ENCODE results near the gene F12.
"Not testable (repeated sequence)": the region's sequence is repeated elsewhere in the genome, so short reads cannot be mapped to it uniquely, and the experiment has no call there.

The F12 gene

DNA sequence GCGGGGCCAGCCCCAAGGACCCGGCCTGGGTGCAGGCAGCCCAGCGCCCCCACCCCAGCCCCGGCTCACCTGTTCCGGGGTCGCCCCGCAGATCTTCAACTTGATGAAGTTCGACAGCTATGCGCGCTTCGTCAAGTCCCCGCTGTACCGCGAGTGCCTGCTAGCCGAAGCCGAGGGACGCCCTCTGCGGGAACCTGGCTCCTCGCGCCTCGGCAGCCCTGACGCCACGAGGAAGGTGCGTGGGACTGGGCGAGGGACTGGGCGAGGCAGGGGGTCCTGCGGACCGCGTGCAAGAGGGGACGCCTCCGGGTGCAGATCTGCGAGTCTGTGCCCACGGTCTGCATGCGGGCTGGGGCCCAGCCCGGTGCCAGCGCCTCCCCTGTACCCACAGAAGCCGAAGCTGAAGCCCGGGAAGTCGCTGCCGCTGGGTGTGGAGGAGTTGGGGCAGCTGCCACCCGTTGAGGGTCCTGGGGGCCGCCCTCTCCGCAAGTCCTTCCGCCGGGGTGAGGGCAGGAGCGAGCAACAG lies 42.0 kb downstream of the F12 start:
- DNase-seq: no peak

GRCh38 chr5:177366528-177367322 lies 42.6 kb downstream of the F12 start:
- DNase-seq: no peak

DNA sequence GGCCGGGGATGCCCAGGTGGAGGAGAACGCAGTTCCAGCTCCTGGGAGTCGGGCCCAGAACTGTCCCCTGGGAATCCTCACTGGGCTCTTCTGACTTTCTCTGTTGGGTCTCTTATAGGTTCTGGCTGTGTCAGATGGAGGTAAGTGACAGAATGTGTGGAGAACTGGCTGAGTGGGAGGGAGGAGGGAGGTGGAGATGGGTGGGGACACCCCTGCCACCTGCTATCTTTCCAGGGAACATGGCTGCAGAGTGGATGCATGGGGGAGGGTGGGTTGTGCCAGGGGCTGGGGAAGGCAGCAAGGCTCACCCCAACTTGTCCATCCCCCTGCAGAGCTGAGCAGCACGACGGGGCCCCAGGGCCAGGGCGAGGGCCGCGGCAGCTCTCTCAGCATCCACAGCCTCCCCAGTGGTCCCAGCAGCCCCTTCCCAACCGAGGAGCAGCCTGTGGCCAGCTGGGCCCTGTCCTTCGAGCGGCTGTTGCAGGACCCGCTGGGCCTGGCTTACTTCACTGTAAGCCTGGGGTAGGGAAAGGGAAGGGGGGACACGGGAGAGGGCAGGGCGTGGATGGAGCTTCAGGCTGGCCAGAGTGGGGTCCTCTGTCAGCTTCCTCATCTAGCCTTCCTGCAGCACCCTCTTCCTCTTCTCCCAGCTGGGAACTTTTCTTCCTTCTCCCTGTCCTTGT lies 43.4 kb downstream of the F12 start:
- peak; percentile 33 for DNase-seq

DNA sequence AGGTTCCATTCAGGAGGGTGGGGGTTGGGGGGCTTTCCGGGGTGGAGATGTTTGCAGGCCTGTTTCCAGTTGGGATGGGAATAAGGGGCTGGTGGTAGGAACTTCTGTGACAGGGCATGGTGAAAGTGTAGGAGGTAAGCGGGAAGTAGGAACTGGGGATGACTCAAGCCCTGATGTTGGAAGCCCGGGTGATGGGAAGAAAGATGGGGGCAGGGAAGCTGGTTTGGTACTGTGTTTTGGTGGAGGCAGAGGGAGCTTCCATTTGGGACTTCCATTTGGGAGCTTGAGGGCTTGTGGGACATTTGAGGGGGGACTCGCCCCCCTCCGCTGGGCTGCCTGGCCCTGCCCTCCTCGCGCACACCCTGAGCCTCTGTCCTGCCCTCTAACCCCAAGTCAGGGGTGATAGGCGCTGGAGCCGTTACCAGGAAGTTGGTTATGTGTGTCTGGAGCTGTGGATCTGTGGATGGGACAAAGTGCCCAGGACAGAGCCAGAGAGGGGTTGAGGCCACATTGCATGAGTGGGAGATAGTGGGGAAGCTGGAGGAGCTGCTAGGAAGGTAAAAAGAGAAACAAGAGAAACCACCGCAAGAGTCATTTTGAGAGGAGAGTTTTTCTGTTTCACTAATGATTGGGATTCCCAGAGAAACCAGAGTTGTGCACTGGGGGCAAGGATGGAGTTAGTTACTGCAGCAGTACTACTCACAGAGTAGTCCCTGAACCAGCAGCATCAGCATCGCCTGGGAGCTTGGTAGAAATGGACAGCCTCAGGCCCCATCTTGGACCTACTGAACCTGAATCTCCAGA lies 45.0 kb downstream of the F12 start:
- no peak for DNase-seq

DNA sequence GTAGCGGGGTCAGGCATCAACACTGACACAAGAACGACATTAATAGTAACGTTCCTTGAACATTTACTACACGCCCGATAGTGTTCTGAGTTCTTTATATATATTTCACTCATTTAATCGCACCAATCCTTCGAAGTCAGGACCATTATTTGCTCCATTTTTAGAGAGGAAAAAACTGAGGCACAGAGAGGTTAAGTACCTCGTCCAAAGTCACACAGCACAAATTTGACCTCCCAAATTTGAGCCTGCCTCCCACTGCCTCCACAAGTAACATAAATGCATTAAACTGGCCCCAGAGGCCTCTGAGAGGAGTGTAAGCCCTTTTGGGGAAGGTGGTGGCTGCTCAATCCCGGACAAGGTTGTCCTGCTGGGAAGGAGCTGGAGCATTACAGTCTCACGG lies 45.8 kb downstream of the F12 start:
- no peak for DNase-seq

DNA sequence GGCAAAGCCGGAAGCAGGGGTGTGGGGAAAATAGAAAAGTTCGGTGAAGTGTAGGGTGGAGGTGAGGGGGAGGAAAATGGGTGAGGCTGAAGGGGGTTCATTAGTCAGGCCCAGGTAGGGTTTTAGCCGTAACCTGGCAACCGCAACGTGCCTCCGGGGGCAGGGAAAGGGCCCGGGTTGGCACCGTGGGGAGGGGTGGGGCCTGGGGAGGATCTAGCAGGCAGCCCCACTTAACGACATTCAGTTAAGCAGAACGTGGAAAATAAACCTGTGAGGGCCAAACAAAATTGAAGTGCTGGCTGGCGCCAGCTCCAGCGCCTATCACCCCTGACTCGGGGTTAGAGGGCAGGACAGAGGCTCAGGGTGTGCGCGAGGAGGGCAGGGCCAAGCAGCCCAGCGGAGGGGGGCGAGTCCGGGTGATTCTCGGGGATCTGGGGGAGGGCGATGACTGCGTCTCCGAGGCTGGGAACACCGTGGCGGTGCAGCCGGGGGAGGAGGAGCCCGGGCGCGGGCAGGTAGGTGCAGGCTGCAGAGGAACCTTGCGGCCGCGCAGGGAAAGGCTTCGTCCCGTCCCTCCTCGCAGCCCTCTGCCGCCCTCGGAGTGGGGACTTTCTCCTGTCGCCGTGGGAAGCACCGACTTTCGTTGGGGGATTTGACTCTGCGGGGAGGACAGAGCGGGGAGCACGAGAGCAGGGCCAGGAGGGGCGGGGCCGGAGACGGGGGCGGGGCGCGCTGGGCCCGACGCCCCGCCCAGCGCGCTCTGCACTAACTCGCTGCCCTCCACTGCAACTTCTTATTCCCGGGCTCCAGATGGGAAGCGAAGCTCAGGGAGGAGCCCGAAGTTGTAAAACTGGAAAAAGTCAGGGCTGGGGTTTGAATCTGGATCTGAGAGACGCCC lies 46.5 kb downstream of the F12 start:
- DNase-seq: no peak

DNA sequence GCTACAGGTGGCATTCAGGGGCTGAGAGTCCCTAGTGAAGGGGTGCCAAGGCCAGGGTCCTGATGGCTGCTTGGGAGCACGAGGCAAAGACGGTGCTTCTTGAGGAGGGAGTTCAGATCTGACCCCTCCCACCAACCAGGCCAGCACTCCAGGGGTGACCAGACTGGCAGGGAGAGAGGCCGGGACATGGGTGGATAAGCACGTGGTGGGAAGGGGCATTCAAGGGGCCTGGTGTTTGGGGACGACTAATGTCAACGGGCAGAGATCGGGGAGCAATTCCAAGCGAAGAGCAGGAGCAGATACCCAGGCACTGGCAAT lies 47.1 kb downstream of the F12 start:
- DNase-seq: no peak

- DNase-seq: no peak
These were observed 47.7 kb downstream of the F12 start for GRCh38 chr5:177361418-177362291.

- DNase-seq: not testable (repeated sequence)
These were observed 48.6 kb downstream of the F12 start for GRCh38 chr5:177360740-177361139.

GRCh38 chr5:177359860-177360259 lies 49.5 kb downstream of the F12 start:
- no peak for DNase-seq

DNA sequence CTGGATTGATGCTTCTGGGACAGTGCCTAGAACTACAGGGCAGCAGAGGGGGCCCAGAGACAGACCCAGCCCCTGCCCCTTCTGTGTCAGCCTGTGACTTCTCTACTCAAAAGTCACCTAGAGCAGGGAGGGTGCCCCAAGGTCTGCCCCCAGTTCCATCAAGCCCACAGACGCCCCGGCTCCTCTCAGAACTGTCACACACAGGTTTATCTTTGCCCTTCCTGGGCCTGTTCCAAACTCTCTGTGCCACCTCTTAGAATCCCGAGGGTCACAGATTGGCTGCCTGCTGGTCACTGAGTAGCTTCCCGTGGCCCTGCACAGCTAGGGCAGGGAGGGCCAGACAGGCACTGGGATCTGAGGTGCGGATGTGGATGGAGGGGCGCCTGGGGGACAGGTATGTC lies 49.9 kb downstream of the F12 start:
- DNase-seq: no peak

DNA sequence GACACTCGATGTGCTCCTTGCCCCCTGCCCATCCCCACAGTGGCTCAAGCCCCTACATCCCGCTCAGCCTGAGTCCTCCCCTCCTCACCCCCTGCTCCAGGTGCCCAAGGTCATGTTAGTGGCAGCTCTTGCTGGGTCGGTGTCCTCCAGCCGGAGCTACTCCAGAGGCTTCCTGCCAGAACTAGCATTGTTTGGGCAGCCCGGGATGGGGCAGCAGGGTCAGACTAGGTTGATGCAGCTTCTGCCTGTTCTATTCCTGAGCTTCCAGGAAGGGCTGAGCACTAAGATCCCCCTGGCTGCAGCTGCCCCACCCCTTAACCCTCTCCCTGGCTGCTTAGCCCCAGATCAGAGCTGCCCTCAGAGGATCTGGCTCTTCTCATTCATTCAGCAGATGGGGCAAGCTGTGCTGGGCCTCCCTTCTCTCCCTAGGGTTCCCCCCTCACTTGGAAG lies 51.0 kb downstream of the F12 start:
- DNase-seq: no peak

DNA sequence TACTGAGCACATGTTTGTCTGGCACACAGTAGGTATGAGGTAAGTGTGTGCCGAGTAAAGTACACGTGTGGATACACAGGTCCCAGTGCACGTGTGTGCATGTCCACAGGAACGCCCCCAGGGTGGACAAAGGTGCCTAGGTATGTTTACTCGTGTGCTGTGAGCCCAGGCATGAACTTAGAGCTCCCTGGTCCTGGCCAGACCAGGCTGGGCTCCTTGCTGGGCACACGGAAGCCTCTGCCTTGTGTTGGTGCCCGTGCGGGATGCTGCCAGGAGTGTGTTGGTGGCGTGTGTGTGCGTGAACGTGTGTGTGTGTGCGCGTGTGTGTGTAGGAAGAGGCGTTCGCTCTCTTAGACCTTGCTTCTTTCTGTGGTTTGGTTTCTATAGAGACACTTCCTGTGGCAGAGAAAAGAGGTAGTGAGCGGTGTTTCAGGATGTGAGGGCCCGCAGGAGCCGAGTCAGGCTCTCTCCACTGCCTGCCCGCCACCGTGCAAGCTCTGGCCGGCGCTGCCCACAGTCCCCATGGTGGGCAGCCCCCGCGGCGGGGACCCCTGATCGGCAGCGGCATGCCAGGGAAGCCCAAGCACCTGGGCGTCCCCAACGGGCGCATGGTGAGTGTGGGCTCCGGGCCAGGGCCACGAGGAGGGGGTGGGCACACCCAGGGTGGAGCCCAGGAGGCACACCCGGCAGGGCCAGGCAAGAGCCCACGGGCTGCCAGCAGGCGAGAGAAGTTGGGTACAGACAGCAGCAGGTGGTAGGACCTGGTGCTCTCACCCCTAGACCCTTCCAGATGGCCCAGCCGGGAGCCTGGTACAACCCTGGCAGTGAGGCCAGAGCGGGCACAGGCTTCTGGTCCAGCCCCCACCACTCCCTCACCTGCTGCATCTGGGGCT lies 51.7 kb downstream of the F12 start, which contains the start of gene RGS14:
Gene RGS14, plus strand, starts transcription at position 466 of the 893 bp plus-strand sequence. Its CDS starts 101 bp downstream, at position 567.
- no peak for DNase-seq

DNA sequence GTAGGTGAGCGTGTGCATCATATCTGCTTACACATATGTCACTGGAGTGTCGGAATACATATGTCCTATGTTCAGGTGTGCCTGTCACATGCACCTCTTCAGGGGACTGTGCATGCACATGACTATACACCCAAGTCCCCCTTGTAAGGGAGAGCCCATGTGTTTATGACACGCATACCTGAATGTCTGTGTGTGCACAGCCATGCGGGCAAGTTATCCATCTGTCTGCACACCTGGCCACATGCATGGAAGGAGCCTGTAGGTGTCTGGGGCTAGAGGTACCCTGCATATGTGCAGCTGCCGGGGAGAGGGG lies 52.3 kb downstream of the F12 start:
- DNase-seq: no peak

DNA sequence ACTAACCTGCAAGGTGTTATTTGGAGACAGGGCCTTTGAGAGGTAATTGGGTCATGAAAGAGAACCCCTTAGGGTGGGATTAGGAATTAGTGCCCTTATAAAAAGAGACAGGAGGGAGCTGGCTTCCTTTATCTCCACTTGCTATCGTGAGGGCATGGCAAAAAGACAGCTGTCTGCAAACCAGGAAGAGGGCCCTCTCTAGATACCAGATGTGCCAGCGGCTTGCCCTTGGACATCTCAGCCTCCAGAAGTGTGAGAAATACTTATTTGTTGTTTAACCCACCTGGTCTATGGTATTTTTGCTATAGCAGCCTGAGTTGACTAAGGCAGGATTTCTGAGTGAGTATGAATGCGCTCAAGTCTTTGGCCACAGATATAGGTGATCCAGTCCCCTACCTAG lies 52.6 kb downstream of the F12 start:
- DNase-seq: no peak

GRCh38 chr5:177355868-177356168 lies 53.5 kb downstream of the F12 start:
- no peak for DNase-seq

DNA sequence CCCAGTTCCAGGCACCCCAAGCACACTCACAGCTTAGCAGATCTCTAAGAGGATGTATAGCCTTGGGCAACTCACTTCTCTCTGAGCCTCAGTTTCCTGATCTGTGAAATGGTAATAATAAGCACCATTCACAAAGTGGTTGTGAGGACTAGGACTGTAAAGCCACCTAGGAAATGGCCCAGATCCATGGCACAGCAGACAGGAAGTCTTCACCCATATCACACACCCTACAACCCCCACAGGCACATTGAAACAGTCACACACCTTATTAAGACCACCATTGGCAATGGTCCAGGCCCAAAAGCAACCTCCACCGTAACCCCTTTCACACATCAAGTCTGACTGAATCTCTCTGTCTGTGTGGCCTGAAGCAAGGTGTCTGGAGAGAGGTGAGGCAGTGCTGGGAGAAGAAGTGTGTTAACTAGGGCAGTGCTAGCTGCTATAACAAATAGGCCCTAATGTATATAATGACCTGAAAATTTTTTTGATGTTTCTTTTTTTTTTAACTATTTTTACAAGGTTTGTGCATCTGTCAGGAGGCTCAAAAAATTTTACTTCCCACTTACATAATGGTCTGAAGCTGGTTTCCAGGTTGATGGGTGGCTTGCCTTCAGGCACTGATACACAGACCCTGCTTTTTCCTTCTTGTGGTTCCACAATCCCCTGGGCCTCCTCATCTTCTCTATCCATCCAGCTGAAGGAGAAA lies 54.0 kb downstream of the F12 start:
- DNase-seq: no peak

- DNase-seq: no peak
These were observed 54.7 kb downstream of the F12 start for GRCh38 chr5:177354711-177355110.

DNA sequence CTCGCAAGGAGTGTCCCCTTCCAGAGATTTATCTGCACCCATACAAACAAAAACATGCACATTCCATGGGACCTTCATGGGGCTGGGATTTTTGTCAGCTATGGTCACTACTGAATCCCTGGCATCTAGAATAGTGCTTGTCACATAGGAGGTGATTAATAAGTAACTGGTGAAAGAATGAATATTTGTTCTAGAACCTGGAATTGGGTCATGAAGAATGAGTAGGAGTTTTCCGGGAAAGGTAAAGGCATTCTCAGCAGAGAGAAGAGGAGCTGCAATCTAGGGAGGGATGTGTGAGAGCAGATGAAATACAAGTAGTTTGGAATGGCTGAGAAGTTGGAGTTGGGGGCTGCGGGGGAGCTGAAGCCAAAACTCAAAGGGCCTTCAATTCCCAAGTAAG lies 55.1 kb downstream of the F12 start:
- no peak for DNase-seq

- DNase-seq: no peak
These were observed 56.3 kb downstream of the F12 start for GRCh38 chr5:177353093-177353492.
